ENCODE data around the gene SOST.

SOST gene

DNA sequence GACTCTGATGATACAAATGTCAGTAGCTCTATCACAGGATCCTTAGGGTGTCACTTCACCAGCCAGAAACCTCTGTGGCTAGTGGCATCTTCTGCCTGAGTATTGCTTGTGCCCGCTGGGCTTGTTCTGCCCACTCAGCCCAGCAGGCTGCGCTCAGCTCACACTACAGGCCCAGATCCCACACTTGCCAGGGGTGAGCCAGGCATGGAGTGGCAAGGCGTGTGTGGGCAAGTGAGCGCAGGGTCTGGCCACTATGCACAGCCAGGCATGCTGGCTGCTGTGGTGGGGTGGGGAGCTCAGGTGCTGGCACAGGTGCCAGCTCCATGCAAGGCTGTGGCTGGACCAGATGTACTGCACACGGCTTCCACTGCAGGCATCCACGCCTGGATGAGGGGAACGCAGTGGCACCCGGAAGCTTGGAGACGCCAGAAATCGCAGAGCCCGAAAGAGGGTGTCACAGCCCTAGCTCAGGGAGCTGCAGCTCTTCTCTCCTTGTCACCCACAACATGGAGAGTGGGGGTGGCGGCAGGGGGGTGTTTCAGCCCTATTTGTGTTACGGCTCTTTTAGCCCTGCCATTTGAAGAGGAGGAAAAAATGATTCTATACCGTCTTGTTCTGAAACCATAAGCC is 31.8 kb upstream of the SOST start:
- no peak overlapping the region for H3K4me3 ChIP-seq (ENCODE audit: insufficient read depth, low read depth, low read length, poor library complexity, severe bottlenecking)
- DNase-seq = no peak

DNA sequence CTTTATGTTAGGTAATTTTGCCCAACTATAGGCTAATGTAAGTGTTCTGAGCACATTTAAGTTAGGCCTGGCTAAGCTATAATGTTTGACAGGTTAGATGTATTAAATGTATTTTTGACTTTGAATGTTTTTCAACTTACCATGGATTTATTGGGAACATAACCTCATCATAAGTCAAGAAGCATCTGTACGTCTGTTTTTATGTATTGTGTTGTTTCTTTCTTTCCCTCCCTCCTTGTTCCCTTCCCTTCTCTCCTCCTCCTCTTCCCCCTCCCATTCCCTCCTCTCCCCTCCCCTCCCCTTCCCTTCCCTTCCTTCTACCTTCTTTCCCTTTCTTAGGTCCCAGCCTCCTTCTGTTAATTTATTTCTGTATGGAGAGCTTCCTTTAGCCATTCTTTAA is 30.9 kb upstream of the SOST start:
- Histone ChIP-seq H3K9me3 (ENCODE audit: control insufficient read depth, low read length) (no peaks in the 10 kb centered on the region), H3K27ac (ENCODE audit: insufficient read depth, low read length, poor library complexity, severe bottlenecking) (no peak overlapping the region), H3K27me3 (replicated peaks; ENCODE audit: control insufficient read depth, insufficient read depth, low read length, poor library complexity, severe bottlenecking) (no peaks in the 10 kb centered on the region), H3K4me3 (ENCODE audit: insufficient read depth, low read depth, low read length, poor library complexity, severe bottlenecking) (no peak overlapping the region), H3K4me1 (ENCODE audit: control insufficient read depth, insufficient read depth, low read length, poor library complexity, severe bottlenecking) (no peaks in the 10 kb centered on the region), H3K36me3 (ENCODE audit: control insufficient read depth, insufficient read depth, low read length) (no peaks in the 10 kb centered on the region)
- DNase-seq = no peak

More for the DNA sequence above, 31.8 kb upstream of the SOST start:
- H3K36me3 ChIP-seq (ENCODE audit: control insufficient read depth, insufficient read depth, low read length) = no peaks in the 10 kb centered on the region
- no peaks in the 10 kb centered on the region for H3K9me3 ChIP-seq (ENCODE audit: control insufficient read depth, low read length)
- no peaks in the 10 kb centered on the region for H3K27me3 ChIP-seq (replicated peaks; ENCODE audit: control insufficient read depth, insufficient read depth, low read length, poor library complexity, severe bottlenecking)
- no peaks in the 10 kb centered on the region for H3K4me1 ChIP-seq (ENCODE audit: control insufficient read depth, insufficient read depth, low read length, poor library complexity, severe bottlenecking)
- H3K27ac ChIP-seq (ENCODE audit: insufficient read depth, low read length, poor library complexity, severe bottlenecking) = no peak overlapping the region

DNA sequence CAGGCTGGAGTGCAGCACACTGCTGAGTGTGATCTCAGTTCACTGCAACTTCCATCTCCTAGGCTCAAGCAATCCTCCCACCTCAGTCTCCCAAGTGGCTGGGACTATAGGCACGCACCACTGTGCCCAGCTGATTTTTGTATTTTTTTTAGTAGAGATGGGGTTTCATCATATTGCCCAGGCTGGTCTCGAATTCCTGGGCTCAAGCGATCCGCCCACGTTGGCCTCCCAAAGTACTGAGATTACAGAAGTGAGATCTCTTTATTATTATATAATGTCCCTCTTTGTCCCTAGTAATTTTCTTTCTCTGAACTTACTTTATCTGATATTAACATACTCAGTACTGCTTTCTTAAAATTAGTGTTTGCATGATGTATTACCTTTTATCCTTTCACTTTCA is 29.9 kb upstream of the SOST start:
- Histone ChIP-seq H3K4me1 (ENCODE audit: control insufficient read depth, insufficient read depth, low read length, poor library complexity, severe bottlenecking) (no peaks in the 10 kb centered on the region), H3K36me3 (ENCODE audit: control insufficient read depth, insufficient read depth, low read length) (no peaks in the 10 kb centered on the region), H3K27ac (ENCODE audit: insufficient read depth, low read length, poor library complexity, severe bottlenecking) (no peak overlapping the region), H3K9me3 (ENCODE audit: control insufficient read depth, low read length) (no peaks in the 10 kb centered on the region), H3K27me3 (replicated peaks; ENCODE audit: control insufficient read depth, insufficient read depth, low read length, poor library complexity, severe bottlenecking) (no peaks in the 10 kb centered on the region), H3K4me3 (ENCODE audit: insufficient read depth, low read depth, low read length, poor library complexity, severe bottlenecking) (no peak overlapping the region)
- no peak for DNase-seq

DNA sequence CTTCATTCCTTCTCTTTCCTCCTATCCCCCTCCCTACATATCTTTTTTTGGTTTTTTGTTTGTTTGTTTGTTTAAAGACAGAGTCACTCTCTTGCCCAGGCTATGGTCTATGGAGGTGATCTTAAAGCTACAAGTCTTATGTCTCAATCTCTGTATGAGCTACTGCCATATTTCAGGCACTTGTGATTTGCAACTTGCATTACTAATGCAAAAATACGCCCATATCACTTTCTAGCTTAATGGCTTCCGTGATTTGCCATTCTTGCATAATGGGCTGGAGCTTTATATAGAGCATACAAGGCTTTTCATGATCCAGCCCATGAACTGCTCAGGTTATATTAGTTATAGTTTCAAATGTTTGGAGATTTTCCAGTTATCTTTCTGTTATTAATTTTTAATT is 29.1 kb upstream of the SOST start:
- H3K36me3 ChIP-seq (ENCODE audit: control insufficient read depth, insufficient read depth, low read length) = no peaks in the 10 kb centered on the region
- no peak overlapping the region for H3K4me3 ChIP-seq (ENCODE audit: insufficient read depth, low read depth, low read length, poor library complexity, severe bottlenecking)
- H3K9me3 ChIP-seq (ENCODE audit: control insufficient read depth, low read length) = no peaks in the 10 kb centered on the region
- H3K27ac ChIP-seq (ENCODE audit: insufficient read depth, low read length, poor library complexity, severe bottlenecking) = no peak overlapping the region
- no peaks in the 10 kb centered on the region for H3K27me3 ChIP-seq (replicated peaks; ENCODE audit: control insufficient read depth, insufficient read depth, low read length, poor library complexity, severe bottlenecking)
- no peak for DNase-seq
- H3K4me1 ChIP-seq (ENCODE audit: control insufficient read depth, insufficient read depth, low read length, poor library complexity, severe bottlenecking) = no peaks in the 10 kb centered on the region

DNA sequence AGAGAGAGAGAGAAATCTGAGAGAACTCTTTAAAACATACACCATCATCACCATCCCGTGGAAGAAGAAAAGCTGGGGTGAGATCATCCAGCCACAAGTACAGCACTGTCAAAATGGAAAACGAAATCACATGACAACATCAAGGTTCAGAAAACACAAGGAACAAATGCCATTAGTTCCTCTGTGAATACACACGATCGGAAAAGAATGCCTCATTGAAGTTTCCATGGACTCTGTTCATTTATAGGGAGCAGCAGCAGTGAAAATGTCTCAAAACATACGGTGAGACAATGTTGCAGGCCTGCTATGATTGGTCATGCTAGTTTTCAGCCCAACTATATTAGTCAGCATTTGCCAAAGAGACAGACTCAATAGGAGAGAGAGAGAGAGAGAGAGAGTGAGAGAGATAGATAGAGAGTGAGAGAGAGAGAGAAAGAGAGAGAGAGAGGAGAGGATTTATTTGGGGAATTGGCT is 26.1 kb upstream of the SOST start:
- Histone ChIP-seq H3K36me3 (ENCODE audit: control insufficient read depth, insufficient read depth, low read length) (no peaks in the 10 kb centered on the region), H3K27me3 (replicated peaks; ENCODE audit: control insufficient read depth, insufficient read depth, low read length, poor library complexity, severe bottlenecking) (no peaks in the 10 kb centered on the region), H3K4me3 (ENCODE audit: insufficient read depth, low read depth, low read length, poor library complexity, severe bottlenecking) (no peak overlapping the region), H3K9me3 (ENCODE audit: control insufficient read depth, low read length) (no peaks in the 10 kb centered on the region), H3K27ac (ENCODE audit: insufficient read depth, low read length, poor library complexity, severe bottlenecking) (no peak overlapping the region), H3K4me1 (ENCODE audit: control insufficient read depth, insufficient read depth, low read length, poor library complexity, severe bottlenecking) (peaks cover 1% of the 10 kb centered on the region)
- no peak for DNase-seq

DNA sequence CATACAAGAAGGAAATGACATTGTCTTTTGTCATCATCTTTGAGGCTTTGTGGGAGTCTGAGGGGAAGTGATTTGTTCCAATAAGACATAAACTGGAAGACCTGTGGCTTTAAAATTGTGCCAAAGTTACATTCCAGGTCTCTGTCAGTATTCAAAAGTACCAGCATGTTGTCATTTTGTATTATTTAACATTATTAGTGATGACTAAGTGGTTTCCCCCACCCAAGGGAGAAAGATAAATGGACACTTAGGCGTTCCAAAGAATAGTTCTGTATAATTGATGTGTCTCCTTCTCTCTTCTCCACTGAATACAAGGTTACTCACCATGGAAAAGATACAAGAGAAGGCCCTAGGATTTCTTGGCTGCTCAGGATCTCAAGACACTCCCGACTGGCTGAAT is 25.5 kb upstream of the SOST start:
- Histone ChIP-seq H3K36me3 (ENCODE audit: control insufficient read depth, insufficient read depth, low read length) (no peaks in the 10 kb centered on the region), H3K4me3 (ENCODE audit: insufficient read depth, low read depth, low read length, poor library complexity, severe bottlenecking) (no peak overlapping the region), H3K4me1 (ENCODE audit: control insufficient read depth, insufficient read depth, low read length, poor library complexity, severe bottlenecking) (peaks cover 7% of the 10 kb centered on the region), H3K27me3 (replicated peaks; ENCODE audit: control insufficient read depth, insufficient read depth, low read length, poor library complexity, severe bottlenecking) (no peaks in the 10 kb centered on the region), H3K9me3 (ENCODE audit: control insufficient read depth, low read length) (no peaks in the 10 kb centered on the region), H3K27ac (ENCODE audit: insufficient read depth, low read length, poor library complexity, severe bottlenecking) (no peak overlapping the region)
- DNase-seq = no peak

DNA sequence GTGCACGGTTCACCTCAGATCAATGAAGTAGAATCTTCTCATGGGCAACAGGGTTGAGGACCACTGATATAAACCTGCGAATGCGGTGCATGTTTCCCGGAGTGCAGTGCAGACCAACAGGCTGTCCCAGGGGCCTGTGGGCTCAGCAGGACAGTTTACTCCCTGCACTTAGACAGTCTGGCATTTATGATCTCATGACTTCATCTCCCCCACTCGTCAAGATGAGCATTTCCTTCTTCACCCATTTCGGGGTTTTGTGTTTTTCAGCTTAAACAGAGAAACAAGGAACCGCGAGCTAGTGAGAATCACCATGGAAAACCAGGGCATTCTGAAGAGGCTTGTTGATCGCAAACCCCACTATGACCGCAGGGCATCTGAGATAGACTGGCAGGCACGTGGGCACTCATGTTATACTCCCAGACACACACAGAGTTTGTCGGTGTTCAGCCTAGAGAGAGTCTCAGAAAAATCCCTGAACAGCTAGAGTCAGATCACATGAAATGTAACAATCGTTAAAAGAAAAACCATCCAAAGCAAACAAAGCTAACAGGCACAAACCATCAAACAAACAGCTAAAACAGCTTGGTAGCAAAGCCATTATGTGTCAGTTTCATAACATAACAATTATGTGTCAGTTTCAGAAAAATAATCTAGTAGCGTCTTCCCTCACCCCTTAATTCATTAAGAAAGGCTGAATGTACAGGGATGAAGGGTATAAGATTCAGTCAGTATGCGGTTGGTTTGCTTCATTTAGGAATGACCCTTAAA is 24.5 kb upstream of the SOST start:
- no peak for DNase-seq
- no peaks in the 10 kb centered on the region for H3K9me3 ChIP-seq (ENCODE audit: control insufficient read depth, low read length)
- no peak overlapping the region for H3K4me3 ChIP-seq (ENCODE audit: insufficient read depth, low read depth, low read length, poor library complexity, severe bottlenecking)
- H3K4me1 ChIP-seq (ENCODE audit: control insufficient read depth, insufficient read depth, low read length, poor library complexity, severe bottlenecking) = peaks cover 11% of the 10 kb centered on the region
- H3K27me3 ChIP-seq (replicated peaks; ENCODE audit: control insufficient read depth, insufficient read depth, low read length, poor library complexity, severe bottlenecking) = no peaks in the 10 kb centered on the region
- no peak overlapping the region for H3K27ac ChIP-seq (ENCODE audit: insufficient read depth, low read length, poor library complexity, severe bottlenecking)
- no peaks in the 10 kb centered on the region for H3K36me3 ChIP-seq (ENCODE audit: control insufficient read depth, insufficient read depth, low read length)

DNA sequence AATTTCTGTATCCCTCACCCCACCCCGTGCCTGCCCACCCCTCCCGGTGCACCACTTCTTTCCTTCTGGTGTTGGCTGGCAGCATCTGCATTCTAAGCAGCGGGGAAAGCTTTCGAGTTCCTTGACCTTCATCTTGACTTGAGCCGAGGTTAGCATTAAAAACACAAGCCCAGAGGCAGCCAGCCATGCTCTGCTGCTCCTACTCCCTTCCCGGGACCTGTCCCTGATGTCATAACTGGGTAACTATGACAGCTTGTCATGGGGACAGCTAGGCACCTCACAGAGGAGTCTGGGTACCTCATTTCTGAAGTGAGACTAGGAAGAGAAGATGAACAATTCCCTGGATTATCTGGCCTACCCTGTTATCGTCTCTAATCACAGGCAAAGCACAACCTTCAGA is 21.5 kb upstream of the SOST start, which contains the start of gene CFAP97D1:
Gene CFAP97D1, plus strand, starts transcription at position 301 of the 400 bp plus-strand sequence. Its CDS starts 28 bp downstream, at position 329.
- peaks cover 14% of the 10 kb centered on the region for H3K4me1 ChIP-seq (ENCODE audit: control insufficient read depth, insufficient read depth, low read length, poor library complexity, severe bottlenecking)
- no peak for DNase-seq
- no peaks in the 10 kb centered on the region for H3K27me3 ChIP-seq (replicated peaks; ENCODE audit: control insufficient read depth, insufficient read depth, low read length, poor library complexity, severe bottlenecking)
- H3K27ac ChIP-seq (ENCODE audit: insufficient read depth, low read length, poor library complexity, severe bottlenecking) = peak within 1 kb of the TSS; percentile 22
- peak within 1 kb of the TSS; percentile 84 for H3K4me3 ChIP-seq (ENCODE audit: insufficient read depth, low read depth, low read length, poor library complexity, severe bottlenecking)
- H3K9me3 ChIP-seq (ENCODE audit: control insufficient read depth, low read length) = no peaks in the 10 kb centered on the region
- no peaks in the 10 kb centered on the region for H3K36me3 ChIP-seq (ENCODE audit: control insufficient read depth, insufficient read depth, low read length)

DNA sequence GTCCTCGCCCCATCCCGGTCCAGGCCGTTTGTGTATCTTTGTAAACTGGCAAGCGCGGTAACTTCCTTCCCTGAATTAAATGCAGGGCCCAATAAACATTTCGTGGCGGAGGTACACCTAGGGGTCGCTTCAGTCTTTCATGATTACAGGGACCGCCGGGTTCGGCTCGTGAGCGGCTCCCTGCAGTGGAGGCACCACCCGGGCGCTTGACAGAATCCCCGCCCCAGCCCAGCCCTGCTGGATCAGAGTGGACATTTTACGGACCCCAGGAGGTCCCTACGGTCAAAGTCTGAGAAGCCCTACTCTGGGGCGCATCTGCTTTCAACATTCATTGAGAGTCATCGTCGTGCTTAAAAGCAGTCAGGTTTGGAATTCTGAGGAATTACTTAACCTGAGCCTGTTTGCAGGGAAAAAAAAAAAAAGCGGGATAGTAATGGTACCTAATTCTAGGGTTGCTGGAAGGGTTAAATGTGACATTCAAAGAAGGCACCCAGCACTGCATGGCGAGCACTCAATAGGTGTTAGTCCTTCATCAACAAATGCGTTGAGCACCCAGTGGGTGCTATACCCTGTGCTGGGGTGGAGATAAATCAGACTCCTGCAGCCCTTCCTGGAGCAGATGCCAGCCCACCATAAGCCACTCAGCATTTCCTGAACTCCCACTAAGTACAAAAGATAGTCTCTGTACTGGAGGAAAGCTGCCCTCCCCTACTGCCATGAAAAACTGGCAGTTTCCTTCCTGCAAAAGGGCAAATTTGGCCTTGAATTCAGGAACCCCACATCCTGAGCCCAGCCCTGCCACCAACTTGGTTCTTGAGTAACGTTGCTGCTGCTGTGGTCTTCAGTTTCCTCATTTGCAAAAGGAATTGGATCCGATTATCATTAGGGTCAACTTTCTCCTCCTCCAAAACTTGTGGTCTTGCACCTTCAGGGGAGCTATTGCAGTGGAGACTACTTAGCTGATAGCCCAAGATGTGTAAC is 20.8 kb upstream of the SOST start:
- peak overlapping the region; percentile 84 for H3K4me3 ChIP-seq (ENCODE audit: insufficient read depth, low read depth, low read length, poor library complexity, severe bottlenecking)
- no peaks in the 10 kb centered on the region for H3K27me3 ChIP-seq (replicated peaks; ENCODE audit: control insufficient read depth, insufficient read depth, low read length, poor library complexity, severe bottlenecking)
- peak overlapping the region; percentile 22 for H3K27ac ChIP-seq (ENCODE audit: insufficient read depth, low read length, poor library complexity, severe bottlenecking)
- no peak for DNase-seq
- H3K4me1 ChIP-seq (ENCODE audit: control insufficient read depth, insufficient read depth, low read length, poor library complexity, severe bottlenecking) = peaks cover 14% of the 10 kb centered on the region
- peaks cover 2% of the 10 kb centered on the region for H3K36me3 ChIP-seq (ENCODE audit: control insufficient read depth, insufficient read depth, low read length)
- H3K9me3 ChIP-seq (ENCODE audit: control insufficient read depth, low read length) = no peaks in the 10 kb centered on the region

Measured in effector memory CD4-positive, alpha-beta T cell (primary cell).